Measurements from ENCODE around the gene OXCT2.

DNA sequence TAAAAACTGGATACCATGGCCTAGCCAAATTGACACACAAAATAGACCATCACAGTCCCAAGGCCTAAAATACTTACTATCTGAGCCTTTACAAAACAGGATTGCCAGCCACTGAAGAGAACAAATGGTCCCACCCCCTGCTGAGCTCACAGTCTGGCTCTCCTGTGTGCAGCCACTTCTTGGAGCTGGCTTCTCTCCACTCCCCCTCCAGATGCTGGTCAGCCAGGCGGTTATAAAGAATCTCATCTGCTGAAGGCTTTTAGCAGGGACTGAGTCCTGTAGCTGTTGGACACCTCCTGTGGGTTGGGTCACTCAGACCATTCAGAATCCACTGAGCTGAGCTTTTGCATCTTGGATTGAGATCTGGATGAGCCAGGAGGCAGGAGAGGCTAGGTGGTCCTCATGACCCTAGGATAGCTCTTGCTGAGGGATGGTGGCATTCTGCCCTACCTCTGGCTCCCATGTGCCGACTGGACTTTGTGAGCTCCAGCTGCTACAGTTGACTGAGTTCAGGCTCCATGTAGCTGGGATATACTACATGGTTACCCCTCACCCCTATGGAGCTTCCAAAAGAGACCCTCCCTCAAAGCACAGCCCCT lies 16.1 kb downstream of the OXCT2 start:
- TF ChIP-seq, protein P1, sequence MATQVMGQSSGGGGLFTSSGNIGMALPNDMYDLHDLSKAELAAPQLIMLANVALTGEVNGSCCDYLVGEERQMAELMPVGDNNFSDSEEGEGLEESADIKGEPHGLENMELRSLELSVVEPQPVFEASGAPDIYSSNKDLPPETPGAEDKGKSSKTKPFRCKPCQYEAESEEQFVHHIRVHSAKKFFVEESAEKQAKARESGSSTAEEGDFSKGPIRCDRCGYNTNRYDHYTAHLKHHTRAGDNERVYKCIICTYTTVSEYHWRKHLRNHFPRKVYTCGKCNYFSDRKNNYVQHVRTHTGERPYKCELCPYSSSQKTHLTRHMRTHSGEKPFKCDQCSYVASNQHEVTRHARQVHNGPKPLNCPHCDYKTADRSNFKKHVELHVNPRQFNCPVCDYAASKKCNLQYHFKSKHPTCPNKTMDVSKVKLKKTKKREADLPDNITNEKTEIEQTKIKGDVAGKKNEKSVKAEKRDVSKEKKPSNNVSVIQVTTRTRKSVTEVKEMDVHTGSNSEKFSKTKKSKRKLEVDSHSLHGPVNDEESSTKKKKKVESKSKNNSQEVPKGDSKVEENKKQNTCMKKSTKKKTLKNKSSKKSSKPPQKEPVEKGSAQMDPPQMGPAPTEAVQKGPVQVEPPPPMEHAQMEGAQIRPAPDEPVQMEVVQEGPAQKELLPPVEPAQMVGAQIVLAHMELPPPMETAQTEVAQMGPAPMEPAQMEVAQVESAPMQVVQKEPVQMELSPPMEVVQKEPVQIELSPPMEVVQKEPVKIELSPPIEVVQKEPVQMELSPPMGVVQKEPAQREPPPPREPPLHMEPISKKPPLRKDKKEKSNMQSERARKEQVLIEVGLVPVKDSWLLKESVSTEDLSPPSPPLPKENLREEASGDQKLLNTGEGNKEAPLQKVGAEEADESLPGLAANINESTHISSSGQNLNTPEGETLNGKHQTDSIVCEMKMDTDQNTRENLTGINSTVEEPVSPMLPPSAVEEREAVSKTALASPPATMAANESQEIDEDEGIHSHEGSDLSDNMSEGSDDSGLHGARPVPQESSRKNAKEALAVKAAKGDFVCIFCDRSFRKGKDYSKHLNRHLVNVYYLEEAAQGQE (IDR thresholded peaks at IDR 0.05; ENCODE audit: insufficient replicate concordance, low read depth): no peak
- no peak for TF ChIP-seq SPI1 (IDR thresholded peaks at IDR 0.05; ENCODE audit: borderline replicate concordance, low read depth)

All from HL-60 (cell line).